IMR-90 (cell line): ENCODE measurements around the gene NKAIN2. TPM values are rescaled to one million over a fixed set of nuclear protein-coding genes. Genes with fewer than 3 reads are reported as not detected.

ENCODE experiments used
- ATAC-seq: fragments of 200-7000 bp; cut with Tn5 transposase; 2 replicates; pipeline ENCODE4 v1.9.1; 2020; ENCODE audit warnings: low read depth, mild to moderate bottlenecking, moderate library complexity
- BruUV-seq: library from RNA; stranded (reverse); fragments of 400-500 nt; replicated peaks from 2 replicates; lab custom pipeline; 2021; lab: Mats Ljungman, UMichigan
- CTCF ChIA-PET: fragments of 300-600 bp; formaldehyde crosslinking; extraction: SDS; loops from one replicate; lab custom pipeline; 2021; ENCODE audit warnings: antibody characterized with exemption; lab: Yijun Ruan, JAX
- POLR2A ChIA-PET: fragments of 300-600 bp; sonication (Branson Sonifier 250); formaldehyde crosslinking; loops from one replicate; lab custom pipeline; 2022; ENCODE audit warnings: antibody characterized with exemption; ENCODE audit not compliant: unreplicated experiment; lab: Charles Lee
- DNase-seq: peaks from one replicate; pipeline ENCODE4 v3.0.0; 2013
- H2AFZ ChIP-seq: replicated peaks from 2 replicates; pipeline ENCODE3; 2013; ENCODE audit warnings: low read length, mild to moderate bottlenecking; ENCODE audit not compliant: poor library complexity
- H2AK5ac ChIP-seq: 2 replicates; pipeline ENCODE4 v1.6.1; 2013; ENCODE audit warnings: low read depth, low read length, inconsistent platforms
- H2AK9ac ChIP-seq: replicated peaks from 2 replicates; pipeline ENCODE3; 2013; ENCODE audit warnings: mild to moderate bottlenecking, low read depth, low read length, moderate library complexity; ENCODE audit not compliant: poor library complexity
- H2BK120ac ChIP-seq: 2 replicates; pipeline ENCODE4 v1.6.1; 2013; ENCODE audit warnings: low read depth, low read length, inconsistent platforms
- H2BK15ac ChIP-seq: 3 replicates; pipeline ENCODE4 v1.6.1; 2013; ENCODE audit warnings: low read depth, low read length, inconsistent platforms
- H2BK20ac ChIP-seq: 2 replicates; pipeline ENCODE4 v1.6.1; 2013; ENCODE audit warnings: low read depth, mild to moderate bottlenecking, inconsistent platforms, low read length, moderate library complexity
- H2BK5ac ChIP-seq: 2 replicates; pipeline ENCODE4 v1.6.1; 2013; ENCODE audit warnings: mild to moderate bottlenecking, low read depth, low read length, inconsistent platforms; ENCODE audit not compliant: poor library complexity, severe bottlenecking
- H3K14ac ChIP-seq: replicated peaks from 2 replicates; pipeline ENCODE4 v1.6.1; 2013; ENCODE audit warnings: low read depth, low read length, inconsistent platforms
- H3K18ac ChIP-seq: 2 replicates; pipeline ENCODE4 v1.6.1; 2013; ENCODE audit warnings: low read depth, low read length, control low read depth
- H3K23ac ChIP-seq: 2 replicates; pipeline ENCODE4 v1.6.1; 2013; ENCODE audit warnings: low read depth, low read length, inconsistent platforms
- H3K27ac ChIP-seq: 2 replicates; pipeline ENCODE4 v1.5.1; 2013; ENCODE audit warnings: mild to moderate bottlenecking, control low read depth, low read length; ENCODE audit not compliant: insufficient read depth
- H3K27me3 ChIP-seq: 2 replicates; pipeline ENCODE4 v1.6.1; 2013; ENCODE audit warnings: low read length; ENCODE audit not compliant: control insufficient read depth, insufficient read depth
- H3K36me3 ChIP-seq: 2 replicates; pipeline ENCODE4 v1.6.1; 2013; ENCODE audit warnings: low read length, mixed read lengths; ENCODE audit not compliant: control insufficient read depth, insufficient read depth
- H3K4ac ChIP-seq: 2 replicates; pipeline ENCODE4 v1.6.1; 2013; ENCODE audit warnings: low read depth, low read length, inconsistent platforms
- H3K4me1 ChIP-seq: 2 replicates; pipeline ENCODE4 v1.6.1; 2013; ENCODE audit warnings: low read length, mixed read lengths; ENCODE audit not compliant: control insufficient read depth, insufficient read depth
- H3K4me2 ChIP-seq: 2 replicates; pipeline ENCODE4 v1.6.1; 2013; ENCODE audit warnings: low read depth, mild to moderate bottlenecking, control low read depth, low read length, moderate library complexity
- H3K4me3 ChIP-seq: 2 replicates; pipeline ENCODE4 v1.5.1; 2013; ENCODE audit warnings: low read depth, mild to moderate bottlenecking, control low read depth, low read length, moderate library complexity; ENCODE audit not compliant: insufficient read depth
- H3K56ac ChIP-seq: 2 replicates; pipeline ENCODE4 v1.6.1; 2013; ENCODE audit warnings: low read length, inconsistent platforms; ENCODE audit not compliant: insufficient read depth; ENCODE audit errors: extremely low read depth
- H3K79me1 ChIP-seq, 2 experiments: 2 replicates each; pipeline ENCODE4 v1.6.1; 2013; ENCODE audit warnings: low read length in 2 of 2, inconsistent platforms in 1 of 2, low read depth in 1 of 2
- H3K9ac ChIP-seq: 2 replicates; pipeline ENCODE4 v1.6.1; 2013; ENCODE audit warnings: low read depth, low read length, control low read depth
- H3K9me1 ChIP-seq: 2 replicates; pipeline ENCODE4 v1.6.1; 2013; ENCODE audit warnings: low read length, inconsistent platforms; ENCODE audit not compliant: insufficient read depth
- H3K9me3 ChIP-seq: 2 replicates; pipeline ENCODE4 v1.6.1; 2013; ENCODE audit warnings: low read length; ENCODE audit not compliant: control insufficient read depth, insufficient read depth
- H4K20me1 ChIP-seq: 2 replicates; pipeline ENCODE4 v1.6.1; 2013; ENCODE audit warnings: low read length, inconsistent platforms; ENCODE audit not compliant: insufficient read depth
- H4K5ac ChIP-seq: 2 replicates; pipeline ENCODE4 v1.6.1; 2013; ENCODE audit warnings: mild to moderate bottlenecking, low read depth, low read length, control low read depth
- H4K8ac ChIP-seq, 2 experiments: 2 replicates each; pipeline ENCODE4 v1.6.1; 2013; ENCODE audit warnings: low read depth in 2 of 2, low read length in 2 of 2, control low read depth in 1 of 2, inconsistent platforms in 1 of 2
- H4K91ac ChIP-seq: 2 replicates; pipeline ENCODE4 v1.6.1; 2013; ENCODE audit warnings: low read depth, low read length, inconsistent platforms; ENCODE audit not compliant: insufficient read depth
- BHLHE40 ChIP-seq: fragments of 150-350 bp; IDR thresholded peaks from 2 replicates; pipeline ENCODE4 v1.6.1; 2016; ENCODE audit warnings: mild to moderate bottlenecking, low read depth, low read length
- CEBPB ChIP-seq: IDR thresholded peaks from 2 replicates; pipeline ENCODE4 v1.6.1; 2012; ENCODE audit warnings: low read depth, low read length, improper control_type of control experiment
- CHD1 ChIP-seq: IDR thresholded peaks from 2 replicates; pipeline ENCODE4 v1.6.1; 2012; ENCODE audit warnings: low read depth, low read length, improper control_type of control experiment
- CTCF ChIP-seq: conservative IDR thresholded peaks from 2 replicates; pipeline ENCODE4 v1.5.1; 2012; ENCODE audit warnings: mild to moderate bottlenecking, low read depth, low read length, improper control_type of control experiment
- ELK1 ChIP-seq: fragments of 150-350 bp; IDR thresholded peaks from 2 replicates; pipeline ENCODE4 v1.6.1; 2016; ENCODE audit warnings: low read depth, mild to moderate bottlenecking, low read length, moderate library complexity, borderline replicate concordance
- FOS ChIP-seq: fragments of 150-350 bp; IDR thresholded peaks from 2 replicates; pipeline ENCODE4 v1.6.1; 2016; ENCODE audit warnings: low read depth, low read length
- MXI1 ChIP-seq: IDR thresholded peaks from 2 replicates; pipeline ENCODE4 v1.6.1; 2012; ENCODE audit warnings: low read depth, mild to moderate bottlenecking, low read length, moderate library complexity, borderline replicate concordance
- NFE2L2 ChIP-seq: fragments of 150-350 bp; IDR thresholded peaks from 2 replicates; pipeline ENCODE4 v1.6.1; 2016; ENCODE audit warnings: low read depth, mild to moderate bottlenecking, low read length
- POLR2A ChIP-seq: IDR thresholded peaks from 2 replicates; pipeline ENCODE4 v1.6.1; 2012; ENCODE audit warnings: mild to moderate bottlenecking, low read depth, low read length
- RAD21 ChIP-seq: IDR thresholded peaks from 2 replicates; pipeline ENCODE4 v1.6.1; 2012; ENCODE audit warnings: low read length, improper control_type of control experiment
- RCOR1 ChIP-seq: IDR thresholded peaks from 2 replicates; pipeline ENCODE4 v1.6.1; 2012; ENCODE audit warnings: mild to moderate bottlenecking, low read length, improper control_type of control experiment; ENCODE audit not compliant: insufficient replicate concordance
- RFX5 ChIP-seq: IDR thresholded peaks from 2 replicates; pipeline ENCODE4 v1.8.0; 2012; ENCODE audit warnings: low read depth, mild to moderate bottlenecking, low read length, moderate library complexity
- SMC3 ChIP-seq: fragments of 150-350 bp; IDR thresholded peaks from 2 replicates; pipeline ENCODE4 v1.6.1; 2016; ENCODE audit warnings: low read depth, mild to moderate bottlenecking, antibody characterized with exemption, low read length, moderate library complexity
- USF2 ChIP-seq: fragments of 150-350 bp; IDR thresholded peaks from 2 replicates; pipeline ENCODE4 v1.6.1; 2017; ENCODE audit warnings: mild to moderate bottlenecking, antibody characterized with exemption, low read length, low read depth
- WGBS, 2 experiments: methylation state at CpG; one replicate each; pipeline versions ENCODE4 v1.1.5 to v1.1.7; 2013; ENCODE audit warnings: missing lambda C conversion rate in 2 of 2; ENCODE audit not compliant: insufficient read length in 1 of 2; ENCODE audit errors: extremely low coverage in 2 of 2; 5-methylcytosine and 5-hydroxymethylcytosine counted together
- dilution Hi-C: fragments of 300-500 bp; cut with HindIII; formaldehyde crosslinking; loops from one replicate; pipeline ENCODE4 v1.14.3; 2018; ENCODE audit warnings: low sequenced_read_pairs; ENCODE audit not compliant: unreplicated experiment
- in situ Hi-C: fragments of 300-500 bp; cut with MboI; formaldehyde crosslinking; loops from 3 replicates; pipeline ENCODE4 v1.14.3; 2019; ENCODE audit warnings: low sequenced_read_pairs, inconsistent platforms, mixed read lengths
- intact Hi-C: fragments of 100-400 bp; cut with micrococcal nuclease; formaldehyde crosslinking; loops from 2 replicates; pipeline ENCODE4 v1.10.0; 2022
- polyA plus RNA-seq, 3 experiments: library from polyadenylated mRNA; depleted of rRNA; stranded (reverse); fragments of >200 nt; gene quantifications; 2 replicates each; pipeline ENCODE4 v1.2.3, GENCODE V29; 2012; ENCODE audit warnings: low replicate concordance in 1 of 3
- total RNA-seq: library from RNA; depleted of rRNA; stranded (reverse); fragments of >200 nt; gene quantifications from 2 replicates; pipeline ENCODE4 v1.2.3, GENCODE V29; 2012

NKAIN2 gene
- total and polyA plus RNA-seq, 2 of the 4 experiments (the other 2 are of a cell fraction): not detected

- no peaks in the 10 kb centered on the region for H3K9me3 ChIP-seq
- ChIA-PET CTCF (no interaction called here), POLR2A (no interaction called here)
- no CpG with 5 or more reads among the region's 1 CpG for WGBS, 2 experiments
- dilution Hi-C loops (no loop called here), intact Hi-C loops (no loop called here), in situ Hi-C loops (loop anchor here (10.0 kb wide), 1 partner anchor 159 kb away; no protein-coding TSS in a partner anchor)
- no peak overlapping the region for H4K8ac ChIP-seq
- ATAC-seq (no peak), DNase-seq (no peak)
- no peaks in the 10 kb centered on the region for H3K36me3 ChIP-seq
- TF ChIP-seq MXI1 (no peak), NFE2L2 (no peak), SMC3 (no peak), CEBPB (no peak), RAD21 (no peak), RCOR1 (no peak), RFX5 (no peak), FOS (no peak), CTCF (no peak), CHD1 (no peak), ELK1 (no peak), USF2 (no peak), POLR2A (no peak), BHLHE40 (no peak)
- no peak overlapping the region for H4K5ac ChIP-seq
- BruUV-seq: no TSS peak
- peaks cover 2% of the 10 kb centered on the region; the same call in 1 of the 2 replicates for H3K4me1 ChIP-seq
- peaks cover 11% of the 10 kb centered on the region for H3K27me3 ChIP-seq
- no peak overlapping the region for H3K4me2 ChIP-seq
- no peak overlapping the region for H3K9ac ChIP-seq
- H3K9me1 ChIP-seq: no peaks in the 10 kb centered on the region
- no peaks in the 10 kb centered on the region for H4K20me1 ChIP-seq
- H2BK15ac ChIP-seq: no peak overlapping the region
- no peak overlapping the region for H2AK5ac ChIP-seq
- H4K91ac ChIP-seq: no peak overlapping the region
- no peak overlapping the region for H2BK5ac ChIP-seq
- no peak overlapping the region for H3K23ac ChIP-seq
- no peak overlapping the region for H3K56ac ChIP-seq
- H2BK20ac ChIP-seq: no peak overlapping the region
- H3K4me3 ChIP-seq: no peak overlapping the region
- no peak overlapping the region for H3K4ac ChIP-seq
- H3K14ac ChIP-seq: no peak overlapping the region
- no peak overlapping the region for H3K18ac ChIP-seq
- H3K79me1 ChIP-seq: no peaks in the 10 kb centered on the region
- no peak overlapping the region for H3K27ac ChIP-seq
- H2BK120ac ChIP-seq: no peak overlapping the region
- H2AFZ ChIP-seq: no peak overlapping the region
- no peak overlapping the region for H2AK9ac ChIP-seq
Measured at GRCh38 chr6:123805921-123806320, 2.3 kb downstream of the NKAIN2 start.
